ENCODE measurements around the gene NUBP2.

NUBP2 gene

DNA sequence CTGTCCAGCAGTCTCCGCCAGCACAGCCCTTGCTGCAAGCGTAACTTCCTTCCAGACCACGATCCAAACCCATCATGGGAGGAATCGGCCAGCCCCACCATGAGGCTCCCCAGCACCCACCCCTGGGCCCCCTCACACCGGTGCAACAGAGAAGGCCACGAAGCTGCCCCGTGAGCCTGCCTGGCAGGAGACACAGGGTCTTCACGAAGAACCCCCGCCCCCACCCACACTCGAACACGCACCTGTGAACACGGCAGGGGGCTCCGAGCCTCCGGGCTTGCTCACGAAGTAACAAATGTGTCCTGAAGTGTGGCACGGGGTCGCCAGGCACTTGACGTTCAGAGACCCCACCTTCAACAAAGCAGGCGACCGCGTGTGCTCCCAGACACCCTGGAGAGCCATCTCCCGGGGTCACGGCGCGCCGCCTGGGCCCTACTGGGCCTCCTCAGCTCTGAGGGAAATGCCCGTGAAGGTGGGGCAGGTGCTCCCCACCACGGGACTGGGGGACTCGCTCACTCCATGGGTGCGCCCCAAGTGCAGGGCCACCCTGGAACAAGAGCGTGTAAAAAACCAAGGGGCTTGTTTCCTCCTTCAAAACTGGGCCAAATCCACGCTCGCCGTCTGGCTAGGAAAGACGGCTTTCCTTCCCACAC lies 36.2 kb downstream of the NUBP2 start:
- TF ChIP-seq FEZF1 (tag by site-specific recombination; IDR thresholded peaks at IDR 0.05) (no peak), ZNF37A (tag by site-specific recombination; IDR thresholded peaks at IDR 0.05) (no peak), SCRT1 (tag by site-specific recombination; IDR thresholded peaks at IDR 0.05; ENCODE audit: borderline replicate concordance) (0 out of 2 replicates have a peak, but pooled peaks have one; percentile 2), ZNF621 (tag by site-specific recombination; IDR thresholded peaks at IDR 0.05) (no peak), ZNF664 (tag by site-specific recombination; IDR thresholded peaks at IDR 0.05) (no peak)
- H3K27ac ChIP-seq (ENCODE audit: extremely low read depth, low read depth, low read length): no peak overlapping the region
- no peak overlapping the region for H3K4me3 ChIP-seq (ENCODE audit: low read depth, low read length)
- ChIA-PET POLR2A (no interaction called here), CTCF (no interaction called here)
- H3K4me1 ChIP-seq (ENCODE audit: control insufficient read depth, insufficient read depth, low read length): no peaks in the 10 kb centered on the region
- peaks cover 0 to 67% of the 10 kb centered on the region in 2 experiments; a peak in 2 of 3 replicates for H3K36me3 ChIP-seq (ENCODE audit: control insufficient read depth in 2 of 2, insufficient read depth in 1 of 2, low read length in 2 of 2)
- no peaks in the 10 kb centered on the region for H3K9me3 ChIP-seq (ENCODE audit: control insufficient read depth, insufficient read depth, low read depth, low read length)

DNA sequence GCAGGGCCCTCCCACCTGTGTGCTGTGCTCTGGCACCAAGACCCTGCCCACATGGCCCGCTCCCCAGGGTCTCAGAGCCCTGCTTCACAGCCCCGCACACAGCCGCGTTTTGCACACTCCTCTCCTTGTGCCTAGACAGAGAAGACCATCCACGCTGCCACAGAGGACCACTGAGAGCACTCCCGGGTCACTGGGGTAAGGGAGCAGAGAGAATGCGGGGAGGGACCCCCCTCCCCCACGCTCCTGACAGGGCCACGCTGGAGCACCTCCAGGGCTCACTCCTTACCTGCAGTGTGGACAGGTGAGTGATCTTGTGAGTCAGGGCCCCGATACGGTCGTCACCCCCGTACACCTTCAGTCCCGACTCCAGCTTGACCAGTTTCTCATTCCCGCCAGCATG lies 36.9 kb downstream of the NUBP2 start:
- Histone ChIP-seq H3K36me3 (ENCODE audit: control insufficient read depth in 2 of 2, insufficient read depth in 1 of 2, low read length in 2 of 2) (peaks cover 0 to 67% of the 10 kb centered on the region in 2 experiments; a peak in 2 of 3 replicates), H3K9me3 (ENCODE audit: control insufficient read depth, insufficient read depth, low read depth, low read length) (no peaks in the 10 kb centered on the region), H3K27ac (ENCODE audit: extremely low read depth, low read depth, low read length) (no peak overlapping the region), H3K4me1 (ENCODE audit: control insufficient read depth, insufficient read depth, low read length) (no peaks in the 10 kb centered on the region), H3K4me3 (ENCODE audit: low read depth, low read length) (no peak overlapping the region)
- CTCF ChIA-PET: no interaction called here
- TF ChIP-seq ZNF785 (tag by site-specific recombination; IDR thresholded peaks at IDR 0.05) (no peak), ZBTB17 (tag by site-specific recombination; IDR thresholded peaks at IDR 0.05) (no peak), ZNF175 (tag by site-specific recombination; IDR thresholded peaks at IDR 0.05) (no peak), ZNF776 (tag by site-specific recombination; IDR thresholded peaks at IDR 0.05; ENCODE audit: borderline replicate concordance) (no peak), ZNF747 (tag by site-specific recombination; IDR thresholded peaks at IDR 0.05) (no peak), ZNF404 (tag by site-specific recombination; IDR thresholded peaks at IDR 0.05) (no peak), SP7 (tag by site-specific recombination; IDR thresholded peaks at IDR 0.05) (no peak), RBAK (tag by site-specific recombination; IDR thresholded peaks at IDR 0.05) (no peak), GFI1B (tag by site-specific recombination; IDR thresholded peaks at IDR 0.05) (no peak), ZNF529 (tag by site-specific recombination; IDR thresholded peaks at IDR 0.05; ENCODE audit: insufficient replicate concordance) (no peak), ZNF626 (tag by site-specific recombination; IDR thresholded peaks at IDR 0.05) (no peak)
- TF ChIP-seq, protein P1, sequence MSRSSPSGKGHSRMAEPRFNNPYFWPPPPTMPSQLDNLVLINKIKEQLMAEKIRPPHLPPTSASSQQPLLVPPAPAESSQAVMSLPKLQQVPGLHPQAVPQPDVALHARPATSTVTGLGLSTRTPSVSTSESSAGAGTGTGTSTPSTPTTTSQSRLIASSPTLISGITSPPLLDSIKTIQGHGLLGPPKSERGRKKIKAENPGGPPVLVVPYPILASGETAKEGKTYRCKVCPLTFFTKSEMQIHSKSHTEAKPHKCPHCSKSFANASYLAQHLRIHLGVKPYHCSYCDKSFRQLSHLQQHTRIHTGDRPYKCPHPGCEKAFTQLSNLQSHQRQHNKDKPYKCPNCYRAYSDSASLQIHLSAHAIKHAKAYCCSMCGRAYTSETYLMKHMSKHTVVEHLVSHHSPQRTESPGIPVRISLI (tag by site-specific recombination; IDR thresholded peaks at IDR 0.05): no peak
- POLR2A ChIA-PET: interaction anchor here (1.6 kb wide), 1 partner anchor 26 kb away, joined by 4 read pairs; the partner anchor contains the start of gene IGFALS

DNA sequence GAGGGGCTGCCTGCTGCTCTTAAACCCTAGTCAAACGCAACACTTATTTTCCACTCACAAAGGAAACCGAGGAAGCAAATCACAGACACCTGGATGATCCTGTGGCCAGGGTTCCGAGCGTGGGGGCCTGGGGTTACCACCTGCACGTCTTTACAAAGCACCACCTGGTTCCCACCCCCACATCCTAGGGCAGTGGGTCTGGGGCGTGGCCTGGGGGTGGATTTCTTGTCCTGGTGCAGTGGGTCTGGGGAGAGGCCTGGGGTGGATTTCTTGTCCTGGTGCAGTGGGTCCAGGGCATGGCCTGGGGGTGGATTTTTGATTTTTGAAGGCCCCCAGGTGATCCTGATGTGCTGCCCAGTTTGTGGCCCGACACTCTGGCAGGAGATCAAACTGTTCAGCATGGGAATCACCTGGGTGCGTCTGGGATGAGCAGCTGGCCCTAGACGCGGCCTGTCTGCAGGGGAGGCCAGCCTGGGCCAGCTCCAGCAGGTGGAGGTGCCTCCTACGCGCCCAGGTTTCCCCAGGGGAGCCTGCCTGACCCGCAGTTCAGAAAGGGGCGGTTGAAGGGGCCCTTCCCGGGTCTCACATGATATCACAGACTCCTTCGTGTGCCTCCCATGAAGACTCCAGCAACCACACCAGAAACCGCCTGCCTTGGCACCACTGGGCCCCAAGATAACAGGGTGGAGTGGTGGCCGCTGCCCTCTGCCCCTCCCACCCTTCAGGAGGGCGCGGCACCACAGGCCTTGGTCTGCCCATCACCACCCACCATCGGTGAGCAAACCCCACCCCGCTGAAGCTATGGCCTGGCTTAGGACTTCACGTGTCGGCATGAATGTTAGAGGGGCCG lies 37.6 kb downstream of the NUBP2 start:
- Histone ChIP-seq H3K9me3 (ENCODE audit: control insufficient read depth, insufficient read depth, low read depth, low read length) (no peaks in the 10 kb centered on the region), H3K4me3 (ENCODE audit: low read depth, low read length) (no peak overlapping the region), H3K4me1 (ENCODE audit: control insufficient read depth, insufficient read depth, low read length) (no peaks in the 10 kb centered on the region), H3K36me3 (ENCODE audit: control insufficient read depth in 2 of 2, insufficient read depth in 1 of 2, low read length in 2 of 2) (peaks cover 0 to 62% of the 10 kb centered on the region in 2 experiments; a peak in 2 of 3 replicates), H3K27ac (ENCODE audit: extremely low read depth, low read depth, low read length) (no peak overlapping the region)
- POLR2A ChIA-PET: interaction anchor here (1.6 kb wide), 1 partner anchor 27 kb away, joined by 4 read pairs; the partner anchor contains the start of gene IGFALS
- CTCF ChIA-PET: no interaction called here
- TF ChIP-seq KLF8 (tag by site-specific recombination; IDR thresholded peaks at IDR 0.05) (peak; percentile 36; the same call in 1 of the 2 replicates), ZBTB8A (tag by site-specific recombination; IDR thresholded peaks at IDR 0.05) (no peak), HOXA7 (CRISPR knock-in tag; IDR thresholded peaks at IDR 0.05; ENCODE audit: borderline replicate concordance) (no peak), KLF1 (tag by site-specific recombination; IDR thresholded peaks at IDR 0.05) (peak; percentile 100), ZBTB21 (tag by site-specific recombination; IDR thresholded peaks at IDR 0.05) (no peak), ZNF670 (tag by site-specific recombination; IDR thresholded peaks at IDR 0.05; ENCODE audit: low read depth) (no peak), ZBTB7A (tag by site-specific recombination; IDR thresholded peaks at IDR 0.05; ENCODE audit: low read depth) (no peak), ZNF610 (tag by site-specific recombination; IDR thresholded peaks at IDR 0.05; ENCODE audit: borderline replicate concordance) (no peak)
- TF ChIP-seq, protein P2, sequence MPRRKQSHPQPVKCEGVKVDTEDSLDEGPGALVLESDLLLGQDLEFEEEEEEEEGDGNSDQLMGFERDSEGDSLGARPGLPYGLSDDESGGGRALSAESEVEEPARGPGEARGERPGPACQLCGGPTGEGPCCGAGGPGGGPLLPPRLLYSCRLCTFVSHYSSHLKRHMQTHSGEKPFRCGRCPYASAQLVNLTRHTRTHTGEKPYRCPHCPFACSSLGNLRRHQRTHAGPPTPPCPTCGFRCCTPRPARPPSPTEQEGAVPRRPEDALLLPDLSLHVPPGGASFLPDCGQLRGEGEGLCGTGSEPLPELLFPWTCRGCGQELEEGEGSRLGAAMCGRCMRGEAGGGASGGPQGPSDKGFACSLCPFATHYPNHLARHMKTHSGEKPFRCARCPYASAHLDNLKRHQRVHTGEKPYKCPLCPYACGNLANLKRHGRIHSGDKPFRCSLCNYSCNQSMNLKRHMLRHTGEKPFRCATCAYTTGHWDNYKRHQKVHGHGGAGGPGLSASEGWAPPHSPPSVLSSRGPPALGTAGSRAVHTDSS (tag by site-specific recombination; IDR thresholded peaks at IDR 0.05): no peak

All from HEK293 (cell line).